H1 (cell line): ENCODE data around the gene MYLK. TPM values are rescaled to one million over a fixed set of nuclear protein-coding genes. Genes with fewer than 3 reads are reported as not detected.

Source experiments
- CTCF ChIA-PET: fragments of 300-600 bp; sonication (Branson Sonifier 250); formaldehyde crosslinking; loops from one replicate; lab custom pipeline; 2021; ENCODE audit not compliant: partially characterized antibody; lab: Charles Lee
- POLR2A ChIA-PET: fragments of 300-600 bp; sonication (Branson Sonifier 250); formaldehyde crosslinking; loops from one replicate; lab custom pipeline; 2021; ENCODE audit warnings: inconsistent platforms; ENCODE audit not compliant: partially characterized antibody; lab: Charles Lee
- DNase-seq, 2 experiments: peaks; one replicate each; pipeline versions ENCODE4 v3.0.0 to v3.0.0-alpha.2; 2010 to 2022; ENCODE audit warnings: low spot score in 2 of 2, low read depth in 1 of 2, mixed read lengths in 1 of 2
- FAIRE-seq: peaks from 2 replicates; lab custom pipeline; 2011; peaks lifted over from hg19 to GRCh38; lab: Jason Lieb, UNC
- H2AFZ ChIP-seq: 2 replicates; pipeline ENCODE4 v1.8.1; 2012; ENCODE audit warnings: low read length, inconsistent platforms
- H2AK5ac ChIP-seq: 2 replicates; pipeline ENCODE4 v1.6.1; 2013; ENCODE audit warnings: low read depth, low read length
- H2BK120ac ChIP-seq: replicated peaks from 2 replicates; pipeline ENCODE3; 2013; ENCODE audit warnings: low read depth, low read length, inconsistent platforms
- H2BK12ac ChIP-seq: 2 replicates; pipeline ENCODE4 v1.6.1; 2013; ENCODE audit warnings: low read depth, low read length
- H2BK15ac ChIP-seq: 2 replicates; pipeline ENCODE4 v1.6.1; 2013; ENCODE audit warnings: low read length
- H2BK20ac ChIP-seq: 2 replicates; pipeline ENCODE4 v1.6.1; 2013; ENCODE audit warnings: low read length
- H2BK5ac ChIP-seq: 2 replicates; pipeline ENCODE4 v1.6.1; 2013; ENCODE audit warnings: low read depth, low read length
- H3K14ac ChIP-seq: 2 replicates; pipeline ENCODE4 v1.6.1; 2013; ENCODE audit warnings: inconsistent platforms; ENCODE audit not compliant: insufficient read length
- H3K18ac ChIP-seq: 2 replicates; pipeline ENCODE4 v1.6.1; 2013; ENCODE audit warnings: low read length; ENCODE audit errors: extremely low read depth
- H3K23ac ChIP-seq: 2 replicates; pipeline ENCODE4 v1.6.1; 2013; ENCODE audit warnings: inconsistent platforms; ENCODE audit not compliant: insufficient read length
- H3K23me2 ChIP-seq: 2 replicates; pipeline ENCODE4 v1.6.1; 2013; ENCODE audit warnings: low read depth, low read length
- H3K27ac ChIP-seq: 2 replicates; pipeline ENCODE4 v1.6.1; 2011; ENCODE audit warnings: low read depth, low read length, inconsistent platforms
- H3K27me3 ChIP-seq, 4 experiments: replicated peaks in 1 of 4; 1 replicate in 1 of 4; 2 replicates in 3 of 4; pipeline versions ENCODE4 v1.6.1 to v1.8.1; 2011 to 2013; ENCODE audit warnings: low read length in 3 of 4, mild to moderate bottlenecking in 3 of 4, inconsistent platforms in 2 of 4, mixed read lengths in 2 of 4, moderate library complexity in 1 of 4; ENCODE audit not compliant: control insufficient read depth in 3 of 4, insufficient read depth in 3 of 4; ENCODE audit errors: extremely low read depth in 1 of 4
- H3K36me3 ChIP-seq, 4 experiments: 2 replicates each; pipeline versions ENCODE4 v1.6.1 to v1.8.1; 2011 to 2013; ENCODE audit warnings: mild to moderate bottlenecking in 4 of 4, low read length in 3 of 4, moderate library complexity in 2 of 4, control low read depth in 1 of 4, inconsistent platforms in 1 of 4; ENCODE audit not compliant: insufficient read depth in 4 of 4, control insufficient read depth in 2 of 4
- H3K4ac ChIP-seq: replicated peaks from 2 replicates; pipeline ENCODE3; 2013; ENCODE audit warnings: low read length, low read depth, mixed read lengths, inconsistent platforms; ENCODE audit not compliant: insufficient read length
- H3K4me1 ChIP-seq, 4 experiments: replicated peaks in 1 of 4; 1 replicate in 1 of 4; 2 replicates in 3 of 4; pipeline versions ENCODE4 v1.6.1 to v1.8.1; 2011 to 2013; ENCODE audit warnings: low read length in 3 of 4, inconsistent platforms in 2 of 4, mixed read lengths in 1 of 4; ENCODE audit not compliant: insufficient read depth in 4 of 4, control insufficient read depth in 3 of 4
- H3K4me2 ChIP-seq, 2 experiments: 2 replicates each; pipeline versions ENCODE4 v1.6.1 to v1.8.1; 2011 to 2013; ENCODE audit warnings: low read depth in 2 of 2, low read length in 2 of 2, control low read depth in 1 of 2, inconsistent platforms in 1 of 2, mild to moderate bottlenecking in 1 of 2; ENCODE audit not compliant: insufficient read depth in 1 of 2
- H3K4me3 ChIP-seq, 4 experiments: fragments of 200-600, 300-600 bp in 1 of 4; sonication (generic), shearing (Covaris generic), sonication (Bioruptor Twin) in 1 of 4; 2 replicates each; pipeline versions ENCODE4 v1.5.1 to v1.8.1; 2011 to 2016; ENCODE audit warnings: low read length in 4 of 4, low read depth in 3 of 4, control low read depth in 2 of 4, inconsistent platforms in 2 of 4, mild to moderate bottlenecking in 2 of 4, mixed read lengths in 1 of 4, moderate library complexity in 1 of 4; ENCODE audit not compliant: insufficient read depth in 2 of 4; ENCODE audit errors: extremely low read depth in 1 of 4
- H3K56ac ChIP-seq: replicated peaks from 2 replicates; pipeline ENCODE3; 2013; ENCODE audit warnings: low read depth, mild to moderate bottlenecking, mixed read lengths, low read length, inconsistent platforms; ENCODE audit not compliant: insufficient read length
- H3K79me1 ChIP-seq: 2 replicates; pipeline ENCODE4 v1.6.1; 2013; ENCODE audit warnings: low read depth, low read length, control low read depth
- H3K79me2 ChIP-seq, 2 experiments: 2 replicates each; pipeline versions ENCODE4 v1.6.1 to v1.8.1; 2012 to 2013; ENCODE audit warnings: low read length in 2 of 2, mild to moderate bottlenecking in 2 of 2, inconsistent platforms in 1 of 2; ENCODE audit not compliant: insufficient read depth in 2 of 2, control insufficient read depth in 1 of 2
- H3K9ac ChIP-seq, 4 experiments: replicated peaks in 1 of 4; 1 replicate in 1 of 4; 2 replicates in 3 of 4; pipeline versions ENCODE4 v1.6.1 to v1.8.1; 2011 to 2013; ENCODE audit warnings: low read depth in 3 of 4, low read length in 3 of 4, control low read depth in 2 of 4, mild to moderate bottlenecking in 2 of 4, moderate library complexity in 2 of 4, inconsistent platforms in 1 of 4; ENCODE audit errors: extremely low read depth in 1 of 4
- H3K9me3 ChIP-seq, 2 experiments: 2 replicates each; pipeline versions ENCODE4 v1.6.1 to v1.8.1; 2012 to 2013; ENCODE audit warnings: mild to moderate bottlenecking in 2 of 2, moderate library complexity in 2 of 2, control low read depth in 1 of 2, inconsistent platforms in 1 of 2, low read depth in 1 of 2, low read length in 1 of 2, mixed read lengths in 1 of 2; ENCODE audit not compliant: insufficient read depth in 2 of 2
- H4K20me1 ChIP-seq, 2 experiments: replicated peaks in 1 of 2; 2 replicates each; pipeline versions ENCODE3 to v1.8.1; 2011 to 2013; ENCODE audit warnings: inconsistent platforms in 2 of 2, low read length in 2 of 2, mild to moderate bottlenecking in 1 of 2; ENCODE audit not compliant: insufficient read depth in 2 of 2, control insufficient read depth in 1 of 2
- H4K5ac ChIP-seq: 2 replicates; pipeline ENCODE4 v1.6.1; 2013; ENCODE audit warnings: low read length, low read depth, mixed read lengths, inconsistent platforms; ENCODE audit not compliant: insufficient read length
- H4K8ac ChIP-seq: 2 replicates; pipeline ENCODE4 v1.8.0; 2013; ENCODE audit warnings: mild to moderate bottlenecking, moderate library complexity, low read length, inconsistent platforms; ENCODE audit not compliant: insufficient read depth; ENCODE audit errors: extremely low read depth
- H4K91ac ChIP-seq: replicated peaks from 2 replicates; pipeline ENCODE3; 2013; ENCODE audit warnings: low read length, mixed read lengths, inconsistent platforms; ENCODE audit not compliant: insufficient read length
- CEBPB ChIP-seq: IDR thresholded peaks from 2 replicates; pipeline ENCODE4 v1.6.1; 2012; ENCODE audit warnings: low read depth, low read length
- CTBP2 ChIP-seq: IDR thresholded peaks from 2 replicates; pipeline ENCODE4 v1.7.0; 2011; ENCODE audit warnings: borderline replicate concordance, mild to moderate bottlenecking, moderate library complexity, mixed read lengths, low read length; ENCODE audit not compliant: insufficient read depth, insufficient read length
- EP300 ChIP-seq, 2 experiments: IDR thresholded peaks; 1 replicate in 1 of 2; 2 replicates in 1 of 2; pipeline ENCODE4 v1.6.1; 2011 to 2012; ENCODE audit warnings: low read depth in 2 of 2, low read length in 2 of 2, mild to moderate bottlenecking in 2 of 2, borderline replicate concordance in 1 of 2, inconsistent platforms in 1 of 2, moderate library complexity in 1 of 2
- KDM1A ChIP-seq: fragments of 200-600, 300-600 bp; sonication (generic); IDR thresholded peaks from 2 replicates; pipeline ENCODE4 v1.7.1; 2016; ENCODE audit warnings: mild to moderate bottlenecking, low read length, borderline replicate concordance
- RFX5 ChIP-seq: IDR thresholded peaks from 2 replicates; pipeline ENCODE4 v1.6.1; 2011; ENCODE audit warnings: low read depth, low read length, improper control_type of control experiment, borderline replicate concordance
- WGBS, 2 experiments: shearing (Covaris generic) in 1 of 2; methylation state at CpG; one replicate each; pipeline versions ENCODE4 v1.1.6 to v1.1.7; 2013 to 2015; ENCODE audit warnings: low lambda C conversion rate in 2 of 2, mixed read lengths in 2 of 2, inconsistent platforms in 1 of 2, low coverage in 1 of 2, missing lambda C conversion rate in 1 of 2; ENCODE audit not compliant: insufficient replicate concordance in 2 of 2, insufficient coverage in 1 of 2, insufficient read length in 1 of 2; ENCODE audit errors: extremely low coverage in 1 of 2, missing lambda C conversion rate in 1 of 2; 5-methylcytosine and 5-hydroxymethylcytosine counted together
- polyA plus RNA-seq, 7 experiments: library from polyadenylated mRNA; depleted of rRNA in 3 of 7; stranded (reverse) in 5 of 7; unstranded in 2 of 7; fragments of >200 nt in 5 of 7; fragments of 200-250 nt in 2 of 7; gene quantifications; 1 replicate in 5 of 7; 2 replicates in 1 of 7; 4 replicates in 1 of 7; pipeline versions ENCODE4 v1.2.1 to v1.2.3, GENCODE V29; 2011 to 2013; ENCODE audit warnings: missing spikeins in 2 of 7, mixed read lengths in 2 of 7
- total RNA-seq: library from RNA; stranded (reverse); fragmentation: NEBNext Ultra II Directional; extraction: Animal tissue kit (Norgen Biotek cat#: 25700); gene quantifications from 2 replicates; pipeline ENCODE4 v1.2.1, GENCODE V29; 2021

MYLK gene
- total and polyA plus RNA-seq, 2 of the 8 experiments (the other 6 are each of a cell fraction or from before 2014, with no cell fraction given), result 11.6 to 21.3 TPM

DNA sequence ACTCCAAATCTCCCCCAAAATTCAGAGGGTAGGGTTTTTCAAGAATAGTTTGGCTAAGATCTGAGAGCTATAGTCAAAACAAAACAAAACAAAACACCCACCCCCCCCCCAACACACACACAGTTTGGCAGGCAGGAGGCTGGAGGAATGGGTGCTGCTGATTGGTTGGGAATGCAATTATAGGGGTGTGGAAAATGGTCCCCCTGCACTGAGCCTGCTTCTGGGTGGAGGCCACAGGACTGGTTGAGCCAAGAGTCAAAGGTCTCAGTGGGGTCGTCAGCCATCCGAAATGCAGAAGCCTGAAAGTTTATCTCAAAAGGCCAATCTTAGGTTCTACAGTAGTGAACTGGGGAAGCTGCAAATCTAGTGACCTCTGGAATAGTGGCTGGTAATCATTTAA lies 296.7 kb downstream of the MYLK start:
- Histone ChIP-seq H4K5ac (no peak overlapping the region), H2BK15ac (no peak overlapping the region), H4K20me1 (no peaks in the 10 kb centered on the region), H3K23ac (no peak overlapping the region), H3K79me1 (no peaks in the 10 kb centered on the region), H4K8ac (no peak overlapping the region), H4K91ac (no peak overlapping the region), H2AFZ (no peak overlapping the region), H3K4me2 (no peak overlapping the region), H3K4ac (no peak overlapping the region), H2BK12ac (no peak overlapping the region), H2BK120ac (no peak overlapping the region), H2AK5ac (no peak overlapping the region), H3K56ac (no peak overlapping the region), H3K14ac (no peak overlapping the region), H3K79me2 (peaks cover 0 to 3% of the 10 kb centered on the region in 2 experiments; a peak in 2 of 4 replicates), H3K9ac (no peak overlapping the region), H3K18ac (no peak overlapping the region), H2BK5ac (no peak overlapping the region), H3K27me3 (no peaks in the 10 kb centered on the region), H3K23me2 (peaks cover 15% of the 10 kb centered on the region), H3K36me3 (peaks cover 0 to 12% (median 2%) of the 10 kb centered on the region in 4 experiments; a peak in 3 of 8 replicates), H3K9me3 (peaks cover 17 to 20% of the 10 kb centered on the region in 2 experiments), H3K27ac (no peak overlapping the region), H2BK20ac (no peak overlapping the region), H3K4me3 (no peak overlapping the region), H3K4me1 (peaks cover 0 to under 1% (median 0%) of the 10 kb centered on the region in 4 experiments; a peak in 3 of 7 replicates)
- ChIA-PET POLR2A (interaction anchor here (0.7 kb wide), 1 partner anchor 44 kb away, joined by 3 read pairs; no protein-coding TSS in a partner anchor), CTCF (interaction anchor here (1.1 to 1.5 kb wide), 2 partner anchors 14 to 30 kb away, joined by 3 to 4 read pairs; no protein-coding TSS in a partner anchor)
- FAIRE-seq (no peak), DNase-seq (no peak)
- WGBS, 2 experiments, result 100% methylated on average over 2 of the region's 2 CpGs; no CpG with 5 or more reads in 1 of the 2 experiments
- no peak for TF ChIP-seq CTBP2
- TF ChIP-seq RFX5, result no peak
- no peak for TF ChIP-seq KDM1A
- no peak for TF ChIP-seq CEBPB
- TF ChIP-seq EP300 (IDR thresholded peaks at IDR 0.05; ENCODE audit: borderline replicate concordance in 1 of 2, low read depth in 2 of 2, low read length in 2 of 2), result no peak
